ENCODE results near the gene TPD52L2. TPM values are rescaled to one million over a fixed set of nuclear protein-coding genes. Genes with fewer than 3 reads are reported as not detected.

The TPD52L2 gene
- 10 to 100 TPM; 43.1 to 44.6 TPM for total RNA-seq

- DNase-seq (peak; percentile 99), ATAC-seq (peak; percentile 85)
- TF ChIP-seq, protein P1, sequence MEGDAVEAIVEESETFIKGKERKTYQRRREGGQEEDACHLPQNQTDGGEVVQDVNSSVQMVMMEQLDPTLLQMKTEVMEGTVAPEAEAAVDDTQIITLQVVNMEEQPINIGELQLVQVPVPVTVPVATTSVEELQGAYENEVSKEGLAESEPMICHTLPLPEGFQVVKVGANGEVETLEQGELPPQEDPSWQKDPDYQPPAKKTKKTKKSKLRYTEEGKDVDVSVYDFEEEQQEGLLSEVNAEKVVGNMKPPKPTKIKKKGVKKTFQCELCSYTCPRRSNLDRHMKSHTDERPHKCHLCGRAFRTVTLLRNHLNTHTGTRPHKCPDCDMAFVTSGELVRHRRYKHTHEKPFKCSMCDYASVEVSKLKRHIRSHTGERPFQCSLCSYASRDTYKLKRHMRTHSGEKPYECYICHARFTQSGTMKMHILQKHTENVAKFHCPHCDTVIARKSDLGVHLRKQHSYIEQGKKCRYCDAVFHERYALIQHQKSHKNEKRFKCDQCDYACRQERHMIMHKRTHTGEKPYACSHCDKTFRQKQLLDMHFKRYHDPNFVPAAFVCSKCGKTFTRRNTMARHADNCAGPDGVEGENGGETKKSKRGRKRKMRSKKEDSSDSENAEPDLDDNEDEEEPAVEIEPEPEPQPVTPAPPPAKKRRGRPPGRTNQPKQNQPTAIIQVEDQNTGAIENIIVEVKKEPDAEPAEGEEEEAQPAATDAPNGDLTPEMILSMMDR (IDR thresholded peaks at IDR 0.05) = no peak
- no peaks in the 10 kb centered on the region for H3K9me3 Mint-ChIP-seq
- H3K36me3 Mint-ChIP-seq (ENCODE audit: low read depth) = peaks cover 28% of the 10 kb centered on the region
- CTCF ChIA-PET = interaction anchor here (0.6 to 4.1 kb wide), 24 partner anchors 10 to 421 kb away, joined by 3 to 28 read pairs (median 4); partner anchors contain the start of genes ARFRP1, PRPF6, PTK6 and SAMD10
- peak within 1 kb of the TSS; percentile 98 for H3K4me3 Mint-ChIP-seq
- H3K4me1 Mint-ChIP-seq (ENCODE audit: low read depth) = peaks cover 19% of the 10 kb centered on the region
- no peaks in the 10 kb centered on the region for H3K27me3 Mint-ChIP-seq
- H3K27ac Mint-ChIP-seq = peak within 1 kb of the TSS; percentile 99
- intact Hi-C loops (cut with micrococcal nuclease) = loop anchor here (10.0 kb wide), 1 partner anchor 160 kb away; the partner anchor contains the start of genes ARFRP1 and ZGPAT
- POLR2A ChIA-PET = interaction anchor here (1.0 to 5.0 kb wide), 11 partner anchors 10 to 328 kb away, joined by 3 to 25 read pairs (median 4); partner anchors contain the start of genes DNAJC5, LIME1, PTK6 and RGS19
These were observed at the start of gene TPD52L2 for GRCh38 chr20:63864978-63865640. TPD52L2 (plus strand) TSS chr20:63865270; CDS start chr20:63865366, 96 bp downstream.

DNA sequence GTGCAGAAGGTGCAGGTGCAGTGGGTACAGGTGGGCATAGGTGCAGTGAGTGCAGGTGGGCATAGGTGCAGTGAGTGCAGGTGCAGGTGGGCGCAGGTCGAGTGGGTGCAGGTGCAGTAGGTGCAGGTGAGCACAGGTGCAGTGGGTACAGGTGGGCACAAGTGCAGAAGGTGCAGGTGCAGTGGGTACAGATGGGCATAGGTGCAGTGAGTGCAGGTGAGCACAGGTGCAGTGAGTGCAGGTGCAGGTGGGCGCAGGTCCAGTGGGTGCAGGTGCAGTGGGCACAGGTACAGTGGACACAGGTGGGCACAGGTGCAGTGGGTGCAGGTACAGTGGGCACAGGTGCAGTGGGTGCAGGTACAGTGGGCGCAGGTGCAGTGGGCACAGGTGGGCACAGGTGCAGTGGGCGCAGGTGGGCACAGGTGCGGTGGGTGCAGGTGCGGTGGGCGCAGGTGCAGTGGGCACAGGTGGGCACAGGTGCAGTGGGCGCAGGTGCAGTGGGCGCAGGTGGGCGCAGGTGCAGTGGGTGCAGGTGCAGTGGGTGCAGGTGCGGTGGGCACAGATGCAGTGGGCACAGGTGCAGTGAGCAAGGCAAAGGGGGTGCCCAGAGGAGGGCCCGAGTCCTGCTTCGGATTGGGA, 49.3 kb upstream of the TPD52L2 start:
- ATAC-seq (no peak), DNase-seq (no peak)
- no peak overlapping the region for H3K4me3 Mint-ChIP-seq
- H3K27ac Mint-ChIP-seq = no peak overlapping the region
- POLR2A ChIA-PET = no interaction called here
- no peaks in the 10 kb centered on the region for H3K9me3 Mint-ChIP-seq
- no peaks in the 10 kb centered on the region for H3K36me3 Mint-ChIP-seq (ENCODE audit: low read depth)
- CTCF ChIA-PET = no interaction called here
- H3K27me3 Mint-ChIP-seq = no peaks in the 10 kb centered on the region
- intact Hi-C loops (cut with micrococcal nuclease) = no loop called here
- no peaks in the 10 kb centered on the region for H3K4me1 Mint-ChIP-seq (ENCODE audit: low read depth)
- TF ChIP-seq, protein P1 (IDR thresholded peaks at IDR 0.05) = no peak

- no peak for ATAC-seq
- ChIA-PET CTCF (no interaction called here), POLR2A (no interaction called here)
- TF ChIP-seq, protein P1 (IDR thresholded peaks at IDR 0.05) = no peak
- DNase-seq = no peak
- no peaks in the 10 kb centered on the region for H3K9me3 Mint-ChIP-seq
- no peaks in the 10 kb centered on the region for H3K4me1 Mint-ChIP-seq (ENCODE audit: low read depth)
- H3K4me3 Mint-ChIP-seq = no peak overlapping the region
- no peaks in the 10 kb centered on the region for H3K36me3 Mint-ChIP-seq (ENCODE audit: low read depth)
- intact Hi-C loops (cut with micrococcal nuclease) = no loop called here
- H3K27ac Mint-ChIP-seq = no peak overlapping the region
- H3K27me3 Mint-ChIP-seq = no peaks in the 10 kb centered on the region
These were observed 45.7 kb upstream of the TPD52L2 start for GRCh38 chr20:63819224-63819921.

DNA sequence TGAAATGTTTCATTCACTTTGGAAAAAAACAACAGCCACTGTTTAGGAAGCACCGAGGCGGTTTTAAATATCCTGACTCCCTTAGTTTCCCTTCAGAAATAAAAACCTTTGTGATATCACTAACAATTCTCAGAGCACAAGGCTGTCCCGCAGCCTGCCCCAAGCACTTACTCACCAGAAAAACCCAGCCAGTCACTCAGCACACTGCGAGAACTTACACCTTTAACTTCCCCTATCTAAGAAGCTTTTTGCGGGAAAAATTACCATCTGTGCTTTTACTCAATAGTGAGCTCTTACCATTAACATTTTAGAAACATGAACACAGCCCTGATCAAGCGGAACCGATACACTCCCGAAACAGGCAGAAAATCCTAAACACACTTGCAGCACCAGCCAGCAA, 43.3 kb upstream of the TPD52L2 start:
- Mint-ChIP-seq H3K27ac (no peak overlapping the region), H3K9me3 (no peaks in the 10 kb centered on the region), H3K4me1 (ENCODE audit: low read depth) (peaks cover 8% of the 10 kb centered on the region), H3K36me3 (ENCODE audit: low read depth) (no peaks in the 10 kb centered on the region), H3K4me3 (no peak overlapping the region), H3K27me3 (peaks cover 12% of the 10 kb centered on the region)
- intact Hi-C loops (cut with micrococcal nuclease) = no loop called here
- TF ChIP-seq, protein P1 (IDR thresholded peaks at IDR 0.05) = no peak
- ATAC-seq (no peak), DNase-seq (no peak)
- CTCF ChIA-PET = no interaction called here
- POLR2A ChIA-PET = no interaction called here
